ENCODE data around the gene MAP4. TPM values are rescaled to one million over a fixed set of nuclear protein-coding genes. Genes with fewer than 3 reads are reported as not detected.

Gene MAP4
- total and polyA plus RNA-seq, 2 donors (not counting 1 experiment from before 2014, with no cell fraction given) = 39.2 to 132 TPM

- H3K27me3 Mint-ChIP-seq = no peaks in the 10 kb centered on the region
- TF ChIP-seq CTCF (IDR thresholded peaks at IDR 0.05) (no peak), EZH2 (IDR thresholded peaks at IDR 0.05; ENCODE audit: borderline replicate concordance, insufficient read depth, low read depth, low read length, poor library complexity, severe bottlenecking) (no peak)
- H3K4me1 ChIP-seq (ENCODE audit: control insufficient read depth in 2 of 2, insufficient read depth in 2 of 2, low read length in 2 of 2) = peaks cover 8 to 13% of the 10 kb centered on the region in 2 donors
- H3K36me3 ChIP-seq (replicated peaks in 1 of 2; ENCODE audit: control extremely low read depth in 1 of 2, control insufficient read depth in 1 of 2, extremely low read depth in 1 of 2, insufficient read depth in 2 of 2, low read length in 1 of 2) = peaks cover 0 to 3% of the 10 kb centered on the region in 2 experiments
- ChIA-PET CTCF (interaction anchor here (4.3 kb wide), 1 partner anchor 281 kb away, joined by 26 read pairs; no protein-coding TSS in a partner anchor), POLR2A (interaction anchor here (0.6 kb wide), 1 partner anchor 57 kb away, joined by 7 read pairs; no protein-coding TSS in a partner anchor)
- H3K9me3 ChIP-seq (ENCODE audit: control extremely low read depth in 1 of 3, control insufficient read depth in 2 of 3, insufficient read depth in 1 of 3, low read length in 2 of 3) = no peaks in the 10 kb centered on the region
- peak; percentile 91 for DNase-seq
- peak within 1 kb of the TSS; percentile 92 for H3K27ac Mint-ChIP-seq
- H3K27ac ChIP-seq (ENCODE audit: low read length in 2 of 2) = peak within 1 kb of the TSS; percentile 66 to 90
- WGBS (ENCODE audit: insufficient coverage) = under 1% methylated on average over 90 of the region's 90 CpGs
- peak within 1 kb of the TSS; percentile 57 to 84 (median 78) for H3K4me3 ChIP-seq (ENCODE audit: control extremely low read depth in 1 of 5, extremely low read depth in 1 of 5, insufficient read depth in 1 of 5, low read depth in 2 of 5, low read length in 4 of 5)
- no peaks in the 10 kb centered on the region for H3K27me3 ChIP-seq (replicated peaks in 1 of 4; ENCODE audit: control extremely low read depth in 1 of 4, control insufficient read depth in 3 of 4, insufficient read depth in 4 of 4, low read length in 3 of 4)
- H3K4me1 Mint-ChIP-seq = peaks cover 12% of the 10 kb centered on the region
- intact Hi-C loops (cut with micrococcal nuclease) = loop anchor here (1.0 to 5.0 kb wide), 7 partner anchors 14 to 421 kb away; partner anchors contain the start of genes ELP6, PTPN23 and SCAP
- no peaks in the 10 kb centered on the region for H4K20me1 ChIP-seq (ENCODE audit: control insufficient read depth, insufficient read depth, low read length, poor library complexity, severe bottlenecking)
- H3K9me3 Mint-ChIP-seq (ENCODE audit: insufficient read depth) = no peaks in the 10 kb centered on the region
- H3K4me2 ChIP-seq (replicated peaks; ENCODE audit: low read depth, low read length, poor library complexity, severe bottlenecking) = peak within 1 kb of the TSS; percentile 89
- peak; percentile 91 for ATAC-seq (ENCODE audit: low read depth)
- H2AFZ ChIP-seq (ENCODE audit: insufficient read depth, low read depth, low read length, poor library complexity, severe bottlenecking) = peak within 1 kb of the TSS; percentile 99
- peak within 1 kb of the TSS; percentile 90 for H3K9ac ChIP-seq (ENCODE audit: low read length)
- H3K4me3 Mint-ChIP-seq = peak within 1 kb of the TSS; percentile 95
- peaks cover 30% of the 10 kb centered on the region for H3K79me2 ChIP-seq (ENCODE audit: control insufficient read depth, insufficient read depth, low read length)
Measured at GRCh38 chr3:47802734-47803479, 213.3 kb downstream of the MAP4 start, which contains the start of gene DHX30. Gene DHX30 (plus strand): TSS chr3:47803138. CDS start chr3:47810684, 7,546 bp downstream.

Small RNA genes lying within 50 kb of the gene (small RNA-seq; reads per million reads assigned to genes)
- gene AC124916.2 (ENCODE audit: insufficient read length, low read depth, low replicate concordance) = not detected
- gene MIR1226 (ENCODE audit: insufficient read length, low read depth, low replicate concordance) = 1.1 reads per million
- gene RF00019 (ENCODE audit: insufficient read length, low read depth, low replicate concordance) = not detected
- not detected for gene RF02271 (ENCODE audit: insufficient read length, low read depth, low replicate concordance)

Other genes starting within 250 kb of the MAP4 start
- 149 and 155 TPM in 2 replicates for gene SMARCC1, start 234.5 kb downstream of the MAP4 start, total RNA-seq
- 13.1 and 13.8 TPM in 2 replicates for gene SMARCC1, start 234.5 kb downstream of the MAP4 start, polyA plus RNA-seq
- gene DHX30, start 213.3 kb downstream of the MAP4 start, total RNA-seq = 81.8 and 88.9 TPM in 2 replicates
- gene DHX30, start 213.3 kb downstream of the MAP4 start, polyA plus RNA-seq = 77.0 and 84.7 TPM in 2 replicates
- gene CDC25A, start 172.0 kb upstream of the MAP4 start, total RNA-seq = 0.07 and 0.53 TPM in 2 replicates
- 0.22 and 0.27 TPM in 2 replicates for gene CDC25A, start 172.0 kb upstream of the MAP4 start, polyA plus RNA-seq
- gene CAMP, start 207.1 kb upstream of the MAP4 start, total RNA-seq = not detected in 2 replicates
- 0.22 and 0.30 TPM in 2 replicates for gene CAMP, start 207.1 kb upstream of the MAP4 start, polyA plus RNA-seq
- 29.8 and 34.7 TPM in 2 replicates for gene ZNF589, start 224.7 kb upstream of the MAP4 start, total RNA-seq
- gene ZNF589, start 224.7 kb upstream of the MAP4 start, polyA plus RNA-seq = 36.1 and 36.8 TPM in 2 replicates